Neural cell (in vitro differentiated cells): ENCODE results near the gene DOCK9. TPM values are rescaled to one million over a fixed set of nuclear protein-coding genes. Genes with fewer than 3 reads are reported as not detected.

ENCODE experiments used
- H2AFZ ChIP-seq: fragments of 200-600, 300-800 bp; sonication (generic), shearing (Covaris generic); 2 replicates; pipeline ENCODE4 v1.6.0; 2014; ENCODE audit warnings: low read depth, mild to moderate bottlenecking, antibody characterized with exemption, low read length, moderate library complexity
- H3F3A ChIP-seq: fragments of 200-600 bp; shearing (Covaris generic); 2 replicates; pipeline ENCODE4 v1.6.1; 2016; ENCODE audit warnings: mild to moderate bottlenecking, moderate library complexity, mixed read lengths, antibody characterized with exemption, low read length; ENCODE audit not compliant: insufficient read depth, poor library complexity, severe bottlenecking
- H3K27ac ChIP-seq: fragments of 200-600, 300-800 bp; sonication (generic), shearing (Covaris generic); 2 replicates; pipeline ENCODE4 v1.5.1; 2014; ENCODE audit warnings: mild to moderate bottlenecking, low read length, moderate library complexity
- H3K27me3 ChIP-seq: fragments of 300-800, 200-600 bp; sonication (generic), shearing (Covaris generic); 2 replicates; pipeline ENCODE4 v1.6.0; 2014; ENCODE audit warnings: mild to moderate bottlenecking, low read depth, low read length, moderate library complexity; ENCODE audit not compliant: insufficient read depth
- H3K36me3 ChIP-seq: fragments of 300-800, 200-600 bp; sonication (generic), shearing (Covaris generic); 2 replicates; pipeline ENCODE4 v1.5.1; 2014; ENCODE audit warnings: mild to moderate bottlenecking, antibody characterized with exemption, low read length, moderate library complexity; ENCODE audit not compliant: insufficient read depth
- H3K4me2 ChIP-seq: fragments of 300-800, 200-600 bp; sonication (generic), shearing (Covaris generic); 2 replicates; pipeline ENCODE4 v1.6.0; 2014; ENCODE audit warnings: mild to moderate bottlenecking, low read length
- H3K4me3 ChIP-seq: fragments of 300-800, 200-600 bp; sonication (generic), shearing (Covaris generic); 2 replicates; pipeline ENCODE4 v1.5.1; 2014; ENCODE audit warnings: mild to moderate bottlenecking, low read length, moderate library complexity
- H3K79me2 ChIP-seq: fragments of 200-600 bp; shearing (Covaris generic); replicated peaks from 2 replicates; pipeline ENCODE4 v1.6.0; 2014; ENCODE audit warnings: mild to moderate bottlenecking, low read length, moderate library complexity; ENCODE audit not compliant: insufficient read depth
- H3K9ac ChIP-seq: fragments of 300-800, 200-600 bp; sonication (generic), shearing (Covaris generic); 2 replicates; pipeline ENCODE4 v1.6.1; 2016; ENCODE audit warnings: mild to moderate bottlenecking, low read length, mixed read lengths
- H3K9me2 ChIP-seq: fragments of 200-600 bp; shearing (Covaris generic); 2 replicates; pipeline ENCODE4 v1.6.1; 2016; ENCODE audit warnings: mild to moderate bottlenecking, low read length, mixed read lengths; ENCODE audit not compliant: insufficient read depth
- H3K9me3 ChIP-seq: fragments of 200-600, 300-800 bp; sonication (generic), shearing (Covaris generic); 2 replicates; pipeline ENCODE4 v1.6.1; 2016; ENCODE audit warnings: mild to moderate bottlenecking, mixed run types, low read length, moderate library complexity, mixed read lengths
- H4K20me1 ChIP-seq: fragments of 200-600 bp; shearing (Covaris generic); 2 replicates; pipeline ENCODE4 v1.6.1; 2016; ENCODE audit warnings: mild to moderate bottlenecking, mixed run types; ENCODE audit not compliant: insufficient read depth
- EP300 ChIP-seq: fragments of 450-650 bp; conservative IDR thresholded peaks from 2 replicates; pipeline ENCODE4 v1.6.1; 2014; ENCODE audit warnings: antibody characterized with exemption, mild to moderate bottlenecking, moderate library complexity; ENCODE audit not compliant: poor library complexity, severe bottlenecking
- EZH2 ChIP-seq: fragments of 200-600, 300-800 bp; shearing (Covaris generic), sonication (generic); IDR thresholded peaks from 2 replicates; pipeline ENCODE4 v1.6.1; 2014; ENCODE audit warnings: antibody characterized with exemption, low read length, borderline replicate concordance, mild to moderate bottlenecking; ENCODE audit not compliant: insufficient read depth, poor library complexity, severe bottlenecking
- MXI1 ChIP-seq: fragments of 450-650 bp; conservative IDR thresholded peaks from 2 replicates; pipeline ENCODE4 v1.6.1; 2014; ENCODE audit warnings: antibody characterized with exemption, mild to moderate bottlenecking; ENCODE audit not compliant: poor library complexity, severe bottlenecking
- POLR2AphosphoS5 ChIP-seq: IDR thresholded peaks from 2 replicates; pipeline ENCODE4 v1.6.1; 2012
- RAD21 ChIP-seq: fragments of 450-650 bp; conservative IDR thresholded peaks from 2 replicates; pipeline ENCODE4 v1.6.1; 2014; ENCODE audit warnings: antibody characterized with exemption, mild to moderate bottlenecking, moderate library complexity
- SMC3 ChIP-seq: fragments of 450-650 bp; conservative IDR thresholded peaks from 2 replicates; pipeline ENCODE4 v1.6.1; 2014; ENCODE audit warnings: antibody characterized with exemption, mild to moderate bottlenecking, moderate library complexity; ENCODE audit not compliant: poor library complexity
- TAF1 ChIP-seq: IDR thresholded peaks from 2 replicates; pipeline ENCODE4 v1.6.1; 2012; ENCODE audit warnings: low read depth
- polyA plus RNA-seq: library from polyadenylated mRNA; depleted of rRNA; stranded (reverse); fragments of >200 nt; gene quantifications from 2 replicates; pipeline ENCODE4 v1.2.3, GENCODE V29; 2014
- TF ChIP-seq, protein P1 (sequence below): fragments of 450-650 bp; IDR thresholded peaks from 2 replicates; pipeline ENCODE4 v1.5.1; 2014; ENCODE audit warnings: antibody characterized with exemption, mild to moderate bottlenecking, moderate library complexity; ENCODE audit not compliant: poor library complexity, severe bottlenecking
- TF ChIP-seq, protein P2 (sequence below): IDR thresholded peaks from 2 replicates; pipeline ENCODE4 v1.6.1; 2012; ENCODE audit warnings: borderline replicate concordance

The DOCK9 gene
- polyA plus RNA-seq, 1 donor from 2014 or later, result 11.4 TPM

- Histone ChIP-seq H3K9me3 (no peaks in the 10 kb centered on the region), H3K9ac (no peak overlapping the region), H3K36me3 (no peaks in the 10 kb centered on the region), H3K27me3 (no peaks in the 10 kb centered on the region), H3K27ac (no peak overlapping the region), H3K9me2 (no peaks in the 10 kb centered on the region), H3K4me3 (no peak overlapping the region), H3F3A (no peaks in the 10 kb centered on the region), H2AFZ (no peak overlapping the region), H4K20me1 (no peaks in the 10 kb centered on the region), H3K79me2 (no peaks in the 10 kb centered on the region), H3K4me2 (no peak overlapping the region)
- TF ChIP-seq, protein P1, sequence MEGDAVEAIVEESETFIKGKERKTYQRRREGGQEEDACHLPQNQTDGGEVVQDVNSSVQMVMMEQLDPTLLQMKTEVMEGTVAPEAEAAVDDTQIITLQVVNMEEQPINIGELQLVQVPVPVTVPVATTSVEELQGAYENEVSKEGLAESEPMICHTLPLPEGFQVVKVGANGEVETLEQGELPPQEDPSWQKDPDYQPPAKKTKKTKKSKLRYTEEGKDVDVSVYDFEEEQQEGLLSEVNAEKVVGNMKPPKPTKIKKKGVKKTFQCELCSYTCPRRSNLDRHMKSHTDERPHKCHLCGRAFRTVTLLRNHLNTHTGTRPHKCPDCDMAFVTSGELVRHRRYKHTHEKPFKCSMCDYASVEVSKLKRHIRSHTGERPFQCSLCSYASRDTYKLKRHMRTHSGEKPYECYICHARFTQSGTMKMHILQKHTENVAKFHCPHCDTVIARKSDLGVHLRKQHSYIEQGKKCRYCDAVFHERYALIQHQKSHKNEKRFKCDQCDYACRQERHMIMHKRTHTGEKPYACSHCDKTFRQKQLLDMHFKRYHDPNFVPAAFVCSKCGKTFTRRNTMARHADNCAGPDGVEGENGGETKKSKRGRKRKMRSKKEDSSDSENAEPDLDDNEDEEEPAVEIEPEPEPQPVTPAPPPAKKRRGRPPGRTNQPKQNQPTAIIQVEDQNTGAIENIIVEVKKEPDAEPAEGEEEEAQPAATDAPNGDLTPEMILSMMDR, result no peak
- TF ChIP-seq EZH2, result no peak
- TF ChIP-seq EP300, result no peak
- no peak for TF ChIP-seq POLR2AphosphoS5
- TF ChIP-seq, protein P2, sequence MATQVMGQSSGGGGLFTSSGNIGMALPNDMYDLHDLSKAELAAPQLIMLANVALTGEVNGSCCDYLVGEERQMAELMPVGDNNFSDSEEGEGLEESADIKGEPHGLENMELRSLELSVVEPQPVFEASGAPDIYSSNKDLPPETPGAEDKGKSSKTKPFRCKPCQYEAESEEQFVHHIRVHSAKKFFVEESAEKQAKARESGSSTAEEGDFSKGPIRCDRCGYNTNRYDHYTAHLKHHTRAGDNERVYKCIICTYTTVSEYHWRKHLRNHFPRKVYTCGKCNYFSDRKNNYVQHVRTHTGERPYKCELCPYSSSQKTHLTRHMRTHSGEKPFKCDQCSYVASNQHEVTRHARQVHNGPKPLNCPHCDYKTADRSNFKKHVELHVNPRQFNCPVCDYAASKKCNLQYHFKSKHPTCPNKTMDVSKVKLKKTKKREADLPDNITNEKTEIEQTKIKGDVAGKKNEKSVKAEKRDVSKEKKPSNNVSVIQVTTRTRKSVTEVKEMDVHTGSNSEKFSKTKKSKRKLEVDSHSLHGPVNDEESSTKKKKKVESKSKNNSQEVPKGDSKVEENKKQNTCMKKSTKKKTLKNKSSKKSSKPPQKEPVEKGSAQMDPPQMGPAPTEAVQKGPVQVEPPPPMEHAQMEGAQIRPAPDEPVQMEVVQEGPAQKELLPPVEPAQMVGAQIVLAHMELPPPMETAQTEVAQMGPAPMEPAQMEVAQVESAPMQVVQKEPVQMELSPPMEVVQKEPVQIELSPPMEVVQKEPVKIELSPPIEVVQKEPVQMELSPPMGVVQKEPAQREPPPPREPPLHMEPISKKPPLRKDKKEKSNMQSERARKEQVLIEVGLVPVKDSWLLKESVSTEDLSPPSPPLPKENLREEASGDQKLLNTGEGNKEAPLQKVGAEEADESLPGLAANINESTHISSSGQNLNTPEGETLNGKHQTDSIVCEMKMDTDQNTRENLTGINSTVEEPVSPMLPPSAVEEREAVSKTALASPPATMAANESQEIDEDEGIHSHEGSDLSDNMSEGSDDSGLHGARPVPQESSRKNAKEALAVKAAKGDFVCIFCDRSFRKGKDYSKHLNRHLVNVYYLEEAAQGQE, result no peak
- no peak for TF ChIP-seq SMC3
- TF ChIP-seq RAD21, result no peak
- no peak for TF ChIP-seq MXI1
- no peak for TF ChIP-seq TAF1
Observed at GRCh38 chr13:98768522-98768921, 209.3 kb downstream of the DOCK9 start.

GRCh38 chr13:98766697-98767096, 211.2 kb downstream of the DOCK9 start:
- no peaks in the 10 kb centered on the region for H3K79me2 ChIP-seq
- no peaks in the 10 kb centered on the region for H3K36me3 ChIP-seq
- no peak overlapping the region for H3K4me3 ChIP-seq
- H3K9me2 ChIP-seq, result no peaks in the 10 kb centered on the region
- no peaks in the 10 kb centered on the region for H3K9me3 ChIP-seq
- H3F3A ChIP-seq, result no peaks in the 10 kb centered on the region
- H3K27me3 ChIP-seq, result no peaks in the 10 kb centered on the region
- no peak overlapping the region for H3K27ac ChIP-seq
- no peak overlapping the region for H2AFZ ChIP-seq
- H3K9ac ChIP-seq, result no peak overlapping the region
- H4K20me1 ChIP-seq, result no peaks in the 10 kb centered on the region
- TF ChIP-seq, protein P2, result no peak
- no peak for TF ChIP-seq SMC3
- no peak for TF ChIP-seq MXI1
- no peak for TF ChIP-seq POLR2AphosphoS5
- TF ChIP-seq RAD21, result no peak
- TF ChIP-seq EP300, result no peak
- no peak for TF ChIP-seq EZH2
- TF ChIP-seq, protein P1, result no peak
- no peak for TF ChIP-seq TAF1
- no peak overlapping the region for H3K4me2 ChIP-seq
